GM12891 (cell line): Measurements from ENCODE around the gene FOXB1.

Source experiments
- POLR2A ChIP-seq: IDR thresholded peaks from 2 replicates; pipeline ENCODE4 v1.6.1; 2011; ENCODE audit warnings: low read depth, low read length, control low read depth
- POLR2AphosphoS5 ChIP-seq: IDR thresholded peaks from 2 replicates; pipeline ENCODE4 v1.6.1; 2011; ENCODE audit warnings: low read depth, low read length, control low read depth

- no peak for TF ChIP-seq POLR2A
- TF ChIP-seq POLR2AphosphoS5 = no peak
These were observed 6.7 kb downstream of the FOXB1 start for GRCh38 chr15:60010858-60011257.
